GM21717 (cell line): ENCODE results near the gene GUF1.

Source experiments
- ATAC-seq: cut with Tn5 transposase; IDR thresholded peaks from one replicate; pipeline ENCODE4 v1.9.1; 2021; ENCODE audit warnings: mild to moderate bottlenecking, moderate library complexity; ENCODE audit not compliant: unreplicated experiment

The GUF1 gene

DNA sequence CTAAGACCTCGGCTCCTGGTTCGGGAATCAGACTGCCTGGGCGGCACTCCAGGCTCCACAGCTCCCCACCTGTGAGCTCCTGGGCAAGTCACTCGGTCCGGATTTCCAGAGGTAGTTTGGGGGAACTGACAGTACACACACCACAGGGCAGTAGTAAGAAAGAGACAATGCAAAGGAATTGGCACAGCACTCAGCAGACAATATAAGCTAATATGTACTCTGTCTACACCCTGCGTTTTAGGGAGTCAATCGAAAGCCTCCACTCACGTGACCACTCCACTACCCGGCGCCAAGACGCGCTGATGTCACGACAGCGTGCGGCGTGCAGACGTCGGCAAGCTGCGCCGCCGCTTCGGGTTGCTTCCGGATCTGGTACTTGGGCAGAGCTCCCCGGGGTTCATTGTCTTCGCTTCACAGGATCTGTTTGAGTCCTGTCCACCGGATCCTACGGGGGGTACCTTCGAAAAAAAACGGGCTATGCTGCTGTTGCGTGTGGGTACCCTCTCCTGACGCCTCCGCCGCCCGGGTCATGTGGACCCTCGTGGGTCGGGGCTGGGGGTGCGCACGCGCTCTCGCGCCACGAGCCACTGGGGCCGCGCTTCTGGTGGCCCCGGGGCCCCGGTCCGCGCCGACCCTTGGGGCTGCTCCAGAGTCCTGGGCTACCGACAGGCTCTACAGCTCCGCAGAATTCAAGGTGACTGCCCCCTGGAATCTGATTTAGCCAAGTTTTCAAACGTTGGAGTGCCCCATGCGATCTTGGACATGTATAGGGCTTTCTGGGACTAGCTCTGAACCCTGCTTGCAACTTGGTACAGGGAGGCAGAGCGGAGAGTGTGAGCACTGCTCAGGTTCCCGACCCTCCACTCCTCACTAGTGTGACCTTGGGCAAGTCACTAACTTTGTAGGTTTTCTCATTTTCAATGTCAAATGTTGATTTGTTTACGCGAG is at the start of gene GUF1:
TSS of gene GUF1 (plus strand) at position 327 of the 948 bp plus-strand sequence. CDS start at position 530, 203 bp downstream.
- ATAC-seq = peak; percentile 97

- ATAC-seq = peak; percentile 95
Measured at GRCh38 chr4:44629280-44629866, 48.8 kb upstream of the GUF1 start.

- ATAC-seq = no peak
Measured at GRCh38 chr4:44632089-44632488, 46.1 kb upstream of the GUF1 start.

GRCh38 chr4:44632733-44633132 is 45.5 kb upstream of the GUF1 start:
- ATAC-seq = no peak

DNA sequence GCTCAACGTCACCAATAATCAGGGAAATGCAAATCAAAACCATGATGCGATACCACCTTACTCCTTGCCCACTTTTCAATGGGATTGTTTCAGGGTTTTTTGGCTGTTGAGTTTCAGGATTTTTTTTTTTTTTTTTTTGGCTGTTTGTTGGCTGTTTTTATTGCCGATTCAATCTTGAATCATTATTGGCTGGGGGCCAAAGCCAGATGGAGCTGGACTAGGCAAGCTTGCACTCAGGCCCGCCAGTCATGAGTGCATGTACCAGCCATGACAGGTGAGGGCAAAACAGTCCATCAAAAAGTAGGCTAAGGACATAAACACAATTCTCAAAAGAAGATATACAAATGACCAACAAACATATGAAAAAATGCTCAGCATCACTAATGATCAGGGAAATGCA is 40.1 kb upstream of the GUF1 start:
- no peak for ATAC-seq

- ATAC-seq = no peak
Measured at GRCh38 chr4:44646151-44646550, 32.1 kb upstream of the GUF1 start.

- no peak for ATAC-seq
Measured at GRCh38 chr4:44651425-44651824, 26.8 kb upstream of the GUF1 start, which contains the start of gene YIPF7. YIPF7 (minus strand) TSS chr4:44651625; CDS start chr4:44650100, 1,525 bp downstream.

DNA sequence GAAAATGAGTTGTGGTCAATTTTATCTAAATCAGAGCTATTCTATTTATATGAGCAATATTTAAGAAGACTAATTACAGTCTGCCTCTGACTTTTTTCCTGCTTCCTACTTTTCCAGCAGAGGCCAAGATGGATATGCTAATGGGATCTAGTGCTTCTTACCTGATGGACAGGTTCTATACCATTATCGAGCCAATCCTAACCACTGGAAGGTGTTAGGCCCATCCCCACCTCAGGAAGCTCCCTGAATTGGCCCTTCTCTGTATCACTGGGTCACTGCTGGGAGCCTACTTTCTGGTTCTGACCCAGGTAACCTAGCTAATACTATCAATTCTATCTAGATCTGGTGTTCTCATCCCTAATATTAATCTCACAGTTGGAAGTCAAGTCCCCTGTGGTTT is 26.2 kb upstream of the GUF1 start:
- ATAC-seq = no peak

- ATAC-seq = no peak
Measured at GRCh38 chr4:44660396-44660795, 17.8 kb upstream of the GUF1 start.

- no peak for ATAC-seq
Measured at GRCh38 chr4:44661940-44662622, 16.1 kb upstream of the GUF1 start.

GRCh38 chr4:44662623-44663005 is 15.6 kb upstream of the GUF1 start:
- peak; percentile 71 for ATAC-seq

GRCh38 chr4:44663539-44664263 is 14.5 kb upstream of the GUF1 start:
- no peak for ATAC-seq

DNA sequence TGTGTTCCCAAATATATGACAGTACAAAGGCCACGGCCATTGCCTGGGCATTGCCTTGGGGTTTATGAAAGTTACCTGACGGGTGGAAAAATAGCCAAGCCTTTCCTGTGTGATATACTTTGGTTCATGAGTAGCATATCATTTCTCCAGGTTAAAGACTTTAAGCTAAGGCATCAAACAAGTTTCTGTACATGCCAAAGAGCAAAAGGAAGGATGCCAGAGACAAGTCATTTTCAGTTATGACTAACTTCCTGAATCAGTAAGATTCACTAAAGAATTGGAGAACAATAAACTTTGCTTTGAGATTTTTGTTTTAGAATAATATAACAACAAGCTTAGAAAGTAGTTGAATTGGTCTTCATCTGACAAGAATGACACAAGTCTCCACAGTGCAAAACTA is 9.7 kb upstream of the GUF1 start:
- no peak for ATAC-seq

- ATAC-seq = no peak
Measured at GRCh38 chr4:44670506-44671199, 7.6 kb upstream of the GUF1 start.

GRCh38 chr4:44671636-44672035 is 6.6 kb upstream of the GUF1 start:
- ATAC-seq = no peak

DNA sequence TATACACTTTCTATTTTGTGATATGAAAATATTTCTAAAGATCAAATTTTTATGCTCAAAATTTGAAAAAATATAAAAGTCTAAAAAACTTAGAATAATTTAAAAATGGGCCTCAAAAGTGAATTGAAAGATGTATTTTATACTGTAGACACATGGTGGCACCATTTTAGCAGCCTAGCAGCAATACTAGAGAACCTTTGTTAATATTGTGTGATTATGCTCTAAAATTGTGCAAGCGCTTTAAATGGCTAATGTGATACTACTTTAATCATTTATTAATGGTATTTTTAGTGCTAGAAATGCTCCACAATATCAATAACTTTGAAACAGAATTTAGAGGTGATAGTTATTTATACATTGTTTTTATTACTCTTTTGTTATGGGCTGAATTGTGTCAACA is 3.7 kb upstream of the GUF1 start:
- ATAC-seq = no peak

- ATAC-seq = no peak
Measured at GRCh38 chr4:44675366-44675765, 2.9 kb upstream of the GUF1 start.

GRCh38 chr4:44679060-44679459 is 840 bp downstream of the GUF1 start:
- ATAC-seq = no peak

DNA sequence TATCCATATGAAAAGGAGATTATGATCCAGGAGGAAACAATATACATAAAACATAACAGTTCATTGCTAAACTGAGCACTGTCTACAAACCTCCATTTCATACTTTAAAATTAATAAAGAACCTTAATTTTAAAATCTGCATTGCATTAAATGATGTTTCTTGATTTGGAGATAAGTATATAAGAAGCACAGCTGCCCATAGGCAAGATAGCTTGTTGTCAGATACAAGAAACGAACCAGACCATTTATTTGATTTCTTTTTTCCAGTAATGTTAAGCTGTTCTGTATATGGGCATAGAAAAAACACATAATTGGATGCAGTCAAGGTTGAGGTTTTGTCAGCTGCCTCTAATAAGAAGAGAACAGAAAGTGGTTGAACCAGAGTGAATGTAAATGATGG is 6.4 kb downstream of the GUF1 start:
- ATAC-seq = no peak

DNA sequence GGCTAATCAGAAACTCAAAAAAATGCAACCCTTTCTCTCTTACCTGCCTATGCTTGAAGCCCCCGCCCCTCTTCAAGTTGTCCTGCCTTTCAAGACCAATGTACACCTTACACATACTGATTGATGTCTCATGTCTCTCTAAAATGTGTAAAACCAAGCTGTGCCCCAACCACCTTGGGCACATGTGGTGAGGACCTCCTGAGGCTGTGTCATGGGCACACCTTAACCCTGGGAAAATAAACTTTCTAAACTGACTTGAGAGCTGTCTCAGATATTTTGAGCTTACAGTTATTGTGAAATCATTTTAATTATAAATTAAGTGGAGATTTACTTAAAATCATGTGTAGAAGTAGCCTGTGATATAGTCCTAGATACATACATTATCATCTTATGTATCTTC is 22.2 kb downstream of the GUF1 start:
- ATAC-seq = no peak
